ENCODE results near the gene RHOT2. TPM values are rescaled to one million over a fixed set of nuclear protein-coding genes. Genes with fewer than 3 reads are reported as not detected.

The RHOT2 gene
- total RNA-seq, 1 donor from 2014 or later: 93.2 TPM

GRCh38 chr16:702341-702740, 34.4 kb downstream of the RHOT2 start:
- Histone ChIP-seq H3K9ac (ENCODE audit: low read length) (no peak overlapping the region), H3K27me3 (ENCODE audit: insufficient read depth, low read length) (peaks cover 38% of the 10 kb centered on the region), H3K4me2 (ENCODE audit: low read length) (no peak overlapping the region), H3K4me1 (ENCODE audit: insufficient read depth, low read length) (peaks cover 2% of the 10 kb centered on the region), H3K9me3 (ENCODE audit: insufficient read depth, low read depth, low read length) (no peaks in the 10 kb centered on the region), H3K27ac (ENCODE audit: low read depth, low read length) (no peak overlapping the region), H3K4me3 (ENCODE audit: insufficient read depth, low read depth, low read length) (no peak overlapping the region), H3K79me2 (ENCODE audit: insufficient read depth, low read length) (no peaks in the 10 kb centered on the region), H2AFZ (ENCODE audit: low read depth, low read length) (no peak overlapping the region), H4K20me1 (ENCODE audit: insufficient read depth, low read length) (peaks cover 28% of the 10 kb centered on the region), H3K36me3 (ENCODE audit: insufficient read depth, low read length) (no peaks in the 10 kb centered on the region)
- H3K27ac Mint-ChIP-seq (ENCODE audit: unreplicated experiment): peak overlapping the region; percentile 38
- no peaks in the 10 kb centered on the region for H3K36me3 Mint-ChIP-seq (ENCODE audit: low read depth, unreplicated experiment)
- peaks cover 2% of the 10 kb centered on the region for H3K9me3 Mint-ChIP-seq (ENCODE audit: unreplicated experiment)
- FAIRE-seq (no peak), DNase-seq (ENCODE audit: low read depth) (no peak)
- H3K4me3 Mint-ChIP-seq (ENCODE audit: unreplicated experiment): no peak overlapping the region
- peaks cover 49% of the 10 kb centered on the region for H3K27me3 Mint-ChIP-seq (ENCODE audit: low read depth, unreplicated experiment)
- no peaks in the 10 kb centered on the region for H3K4me1 Mint-ChIP-seq (ENCODE audit: low read depth, unreplicated experiment)
- TF ChIP-seq CTCF (IDR thresholded peaks at IDR 0.05; ENCODE audit: insufficient read depth, low read depth, low read length) (no peak), EZH2 (IDR thresholded peaks at IDR 0.05; ENCODE audit: insufficient read depth, low read length) (no peak)

GRCh38 chr16:703406-703805, 35.5 kb downstream of the RHOT2 start:
- peaks cover 2% of the 10 kb centered on the region for H3K4me1 ChIP-seq (ENCODE audit: insufficient read depth, low read length)
- Mint-ChIP-seq H3K27me3 (ENCODE audit: low read depth, unreplicated experiment) (peaks cover 49% of the 10 kb centered on the region), H3K4me1 (ENCODE audit: low read depth, unreplicated experiment) (no peaks in the 10 kb centered on the region), H3K27ac (ENCODE audit: unreplicated experiment) (no peak overlapping the region), H3K36me3 (ENCODE audit: low read depth, unreplicated experiment) (no peaks in the 10 kb centered on the region), H3K9me3 (ENCODE audit: unreplicated experiment) (peaks cover 5% of the 10 kb centered on the region), H3K4me3 (ENCODE audit: unreplicated experiment) (no peak overlapping the region)
- no peak overlapping the region for H3K27ac ChIP-seq (ENCODE audit: low read depth, low read length)
- TF ChIP-seq CTCF (IDR thresholded peaks at IDR 0.05; ENCODE audit: insufficient read depth, low read depth, low read length): no peak
- no peak for TF ChIP-seq EZH2 (IDR thresholded peaks at IDR 0.05; ENCODE audit: insufficient read depth, low read length)
- peaks cover 41% of the 10 kb centered on the region for H3K27me3 ChIP-seq (ENCODE audit: insufficient read depth, low read length)
- no peaks in the 10 kb centered on the region for H3K79me2 ChIP-seq (ENCODE audit: insufficient read depth, low read length)
- no peak for FAIRE-seq
- no peaks in the 10 kb centered on the region for H3K9me3 ChIP-seq (ENCODE audit: insufficient read depth, low read depth, low read length)
- H3K36me3 ChIP-seq (ENCODE audit: insufficient read depth, low read length): no peaks in the 10 kb centered on the region
- no peak overlapping the region for H3K4me2 ChIP-seq (ENCODE audit: low read length)
- no peak overlapping the region for H2AFZ ChIP-seq (ENCODE audit: low read depth, low read length)
- H3K9ac ChIP-seq (ENCODE audit: low read length): no peak overlapping the region
- DNase-seq (ENCODE audit: low read depth): no peak
- no peak overlapping the region for H3K4me3 ChIP-seq (ENCODE audit: insufficient read depth, low read depth, low read length)
- H4K20me1 ChIP-seq (ENCODE audit: insufficient read depth, low read length): peaks cover 28% of the 10 kb centered on the region

GRCh38 chr16:704047-704446, 36.1 kb downstream of the RHOT2 start:
- Mint-ChIP-seq H3K4me3 (ENCODE audit: unreplicated experiment) (no peak overlapping the region), H3K36me3 (ENCODE audit: low read depth, unreplicated experiment) (no peaks in the 10 kb centered on the region), H3K9me3 (ENCODE audit: unreplicated experiment) (peaks cover 5% of the 10 kb centered on the region), H3K4me1 (ENCODE audit: low read depth, unreplicated experiment) (no peaks in the 10 kb centered on the region), H3K27ac (ENCODE audit: unreplicated experiment) (no peak overlapping the region), H3K27me3 (ENCODE audit: low read depth, unreplicated experiment) (peaks cover 49% of the 10 kb centered on the region)
- H4K20me1 ChIP-seq (ENCODE audit: insufficient read depth, low read length): peaks cover 30% of the 10 kb centered on the region
- FAIRE-seq (no peak), DNase-seq (ENCODE audit: low read depth) (no peak)
- H3K4me2 ChIP-seq (ENCODE audit: low read length): no peak overlapping the region
- H2AFZ ChIP-seq (ENCODE audit: low read depth, low read length): no peak overlapping the region
- no peak overlapping the region for H3K27ac ChIP-seq (ENCODE audit: low read depth, low read length)
- H3K9me3 ChIP-seq (ENCODE audit: insufficient read depth, low read depth, low read length): no peaks in the 10 kb centered on the region
- H3K79me2 ChIP-seq (ENCODE audit: insufficient read depth, low read length): no peaks in the 10 kb centered on the region
- TF ChIP-seq EZH2 (IDR thresholded peaks at IDR 0.05; ENCODE audit: insufficient read depth, low read length) (no peak), CTCF (IDR thresholded peaks at IDR 0.05; ENCODE audit: insufficient read depth, low read depth, low read length) (no peak)
- H3K4me1 ChIP-seq (ENCODE audit: insufficient read depth, low read length): peaks cover 2% of the 10 kb centered on the region
- no peaks in the 10 kb centered on the region for H3K36me3 ChIP-seq (ENCODE audit: insufficient read depth, low read length)
- H3K27me3 ChIP-seq (ENCODE audit: insufficient read depth, low read length): peaks cover 43% of the 10 kb centered on the region
- H3K4me3 ChIP-seq (ENCODE audit: insufficient read depth, low read depth, low read length): no peak overlapping the region
- no peak overlapping the region for H3K9ac ChIP-seq (ENCODE audit: low read length)
